ENCODE measurements around the gene ATP10A. TPM values are rescaled to one million over a fixed set of nuclear protein-coding genes. Genes with fewer than 3 reads are reported as not detected.

The ATP10A gene
- total and polyA plus RNA-seq, 7 donors, result 0.08 to 0.60 (median 0.36) TPM

DNA sequence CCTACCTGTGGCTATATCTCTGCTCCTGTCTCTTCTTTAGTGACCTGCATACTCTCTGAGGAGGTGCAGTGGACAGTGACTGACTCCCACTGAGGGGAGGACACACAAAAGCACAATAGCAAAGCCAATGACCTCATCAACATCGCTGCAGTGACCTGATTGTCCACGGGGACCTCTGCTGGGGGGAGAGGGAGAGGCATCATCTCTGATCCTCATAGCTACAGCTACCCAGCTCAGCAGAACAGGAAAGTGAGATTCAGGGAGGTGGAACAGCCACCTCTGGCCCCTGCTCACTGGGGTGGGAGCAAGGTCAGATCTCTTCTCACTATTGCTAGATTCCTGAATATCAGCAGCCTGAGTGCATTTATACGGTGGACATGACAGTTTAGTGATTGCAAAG, 179.2 kb downstream of the ATP10A start:
- Histone ChIP-seq H3K27ac (no peak overlapping the region), H3K4me1 (peaks cover 15% of the 10 kb centered on the region), H3K9me3 (no peaks in the 10 kb centered on the region), H3K27me3 (ENCODE audit: insufficient read depth in 3 of 3, low read length in 2 of 3) (no peaks in the 10 kb centered on the region), H3K4me3 (no peak overlapping the region), H3K36me3 (ENCODE audit: insufficient read depth in 1 of 2, low read depth in 1 of 2) (no peaks in the 10 kb centered on the region)
- intact Hi-C loops (cut with DNase I), result no loop called here
- TF ChIP-seq, protein P1, sequence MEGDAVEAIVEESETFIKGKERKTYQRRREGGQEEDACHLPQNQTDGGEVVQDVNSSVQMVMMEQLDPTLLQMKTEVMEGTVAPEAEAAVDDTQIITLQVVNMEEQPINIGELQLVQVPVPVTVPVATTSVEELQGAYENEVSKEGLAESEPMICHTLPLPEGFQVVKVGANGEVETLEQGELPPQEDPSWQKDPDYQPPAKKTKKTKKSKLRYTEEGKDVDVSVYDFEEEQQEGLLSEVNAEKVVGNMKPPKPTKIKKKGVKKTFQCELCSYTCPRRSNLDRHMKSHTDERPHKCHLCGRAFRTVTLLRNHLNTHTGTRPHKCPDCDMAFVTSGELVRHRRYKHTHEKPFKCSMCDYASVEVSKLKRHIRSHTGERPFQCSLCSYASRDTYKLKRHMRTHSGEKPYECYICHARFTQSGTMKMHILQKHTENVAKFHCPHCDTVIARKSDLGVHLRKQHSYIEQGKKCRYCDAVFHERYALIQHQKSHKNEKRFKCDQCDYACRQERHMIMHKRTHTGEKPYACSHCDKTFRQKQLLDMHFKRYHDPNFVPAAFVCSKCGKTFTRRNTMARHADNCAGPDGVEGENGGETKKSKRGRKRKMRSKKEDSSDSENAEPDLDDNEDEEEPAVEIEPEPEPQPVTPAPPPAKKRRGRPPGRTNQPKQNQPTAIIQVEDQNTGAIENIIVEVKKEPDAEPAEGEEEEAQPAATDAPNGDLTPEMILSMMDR (IDR thresholded peaks at IDR 0.05), result no peak
- peak in 1 of 4 donors; percentile 37 for ATAC-seq
- 83 to 92% (median 91%) methylated on average over 3 of the region's 3 CpGs for WGBS, 3 donors
- DNase-seq, result no peak

DNA sequence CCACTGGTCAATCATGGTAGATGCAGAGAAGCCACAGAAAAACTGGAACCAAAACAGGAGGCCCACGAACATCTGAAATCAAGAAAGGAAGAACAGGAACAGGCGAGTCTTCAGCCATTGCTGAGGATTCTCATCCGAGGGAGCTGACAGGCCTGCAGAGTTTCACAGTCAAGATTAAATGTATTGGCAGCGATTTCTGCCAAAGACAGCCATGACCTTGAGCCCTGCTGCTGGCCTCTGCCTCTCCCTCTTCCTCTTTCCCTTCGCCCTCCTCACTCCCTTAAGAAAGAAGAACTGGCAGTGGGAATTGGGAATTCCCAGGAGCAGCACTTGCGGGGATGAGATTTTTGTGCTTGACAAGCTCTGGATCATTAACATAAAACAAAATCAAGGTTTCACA, 179.7 kb downstream of the ATP10A start:
- TF ChIP-seq, protein P1 (IDR thresholded peaks at IDR 0.05), result no peak
- Histone ChIP-seq H3K4me1 (peaks cover 15% of the 10 kb centered on the region), H3K4me3 (no peak overlapping the region), H3K36me3 (ENCODE audit: insufficient read depth in 1 of 2, low read depth in 1 of 2) (no peaks in the 10 kb centered on the region), H3K9me3 (no peaks in the 10 kb centered on the region), H3K27ac (no peak overlapping the region), H3K27me3 (ENCODE audit: insufficient read depth in 3 of 3, low read length in 2 of 3) (no peaks in the 10 kb centered on the region)
- ATAC-seq, result no peak
- WGBS, 3 donors, result 63 to 74% (median 70%) methylated on average over 6 of the region's 6 CpGs
- intact Hi-C loops (cut with DNase I), result no loop called here
- DNase-seq, result no peak

DNA sequence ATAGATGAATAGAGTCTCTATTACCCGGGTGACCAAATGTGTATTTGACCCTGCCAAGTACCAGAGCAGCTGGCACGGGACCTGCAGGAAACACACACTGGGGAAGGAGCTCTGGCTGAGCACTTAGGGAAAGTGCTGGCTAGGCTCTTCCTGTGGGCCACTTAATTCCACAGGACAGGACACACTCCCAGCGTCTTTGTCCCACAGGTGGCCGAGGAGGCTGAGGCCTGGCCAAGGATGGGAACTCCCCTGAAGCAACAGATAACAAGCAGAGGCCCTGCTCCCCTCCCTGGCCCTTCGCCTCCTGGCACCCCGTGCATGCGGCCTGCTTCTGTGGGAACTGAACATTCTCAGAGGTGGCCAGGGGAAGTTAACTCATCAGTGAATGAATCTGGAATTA, 180.8 kb downstream of the ATP10A start:
- H3K27ac ChIP-seq, result peak overlapping the region; percentile 49
- H3K36me3 ChIP-seq (ENCODE audit: insufficient read depth in 1 of 2, low read depth in 1 of 2), result no peaks in the 10 kb centered on the region
- intact Hi-C loops (cut with DNase I), result no loop called here
- peaks cover 15% of the 10 kb centered on the region for H3K4me1 ChIP-seq
- 20 to 27% (median 23%) methylated on average over 7 of the region's 7 CpGs for WGBS, 3 donors
- H3K4me3 ChIP-seq, result no peak overlapping the region
- H3K27me3 ChIP-seq (ENCODE audit: insufficient read depth in 3 of 3, low read length in 2 of 3), result no peaks in the 10 kb centered on the region
- no peaks in the 10 kb centered on the region for H3K9me3 ChIP-seq
- peak; percentile 69 to 87 for DNase-seq
- ATAC-seq, result peak; percentile 43 to 80 (median 70)
- TF ChIP-seq, protein P1 (IDR thresholded peaks at IDR 0.05), result no peak

DNA sequence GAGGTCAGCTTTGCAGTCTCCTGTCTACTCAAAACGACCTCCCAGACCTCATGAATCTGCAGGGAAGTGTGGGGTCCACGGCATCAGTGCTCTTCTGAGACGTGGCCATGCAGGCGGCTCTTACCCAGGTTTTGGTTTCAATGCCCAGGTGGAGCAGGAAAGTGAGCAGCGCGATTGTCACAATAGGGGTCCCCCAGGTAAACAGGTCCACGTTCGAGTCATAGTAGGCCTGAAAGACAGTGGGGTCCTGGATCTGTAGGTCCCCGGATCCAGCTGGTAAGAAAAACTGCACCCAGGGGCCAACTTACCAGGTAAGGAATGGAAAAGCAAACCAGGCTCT, 182.5 kb downstream of the ATP10A start:
- Histone ChIP-seq H3K4me3 (no peak overlapping the region), H3K27me3 (ENCODE audit: insufficient read depth in 3 of 3, low read length in 2 of 3) (no peaks in the 10 kb centered on the region), H3K27ac (no peak overlapping the region), H3K9me3 (no peaks in the 10 kb centered on the region), H3K36me3 (ENCODE audit: insufficient read depth in 1 of 2, low read depth in 1 of 2) (no peaks in the 10 kb centered on the region), H3K4me1 (peaks cover 16% of the 10 kb centered on the region)
- TF ChIP-seq, protein P1 (IDR thresholded peaks at IDR 0.05), result no peak
- intact Hi-C loops (cut with DNase I), result no loop called here
- DNase-seq (no peak), ATAC-seq (no peak)
- WGBS, 3 donors, result 83 to 94% (median 86%) methylated on average over 9 of the region's 9 CpGs

DNA sequence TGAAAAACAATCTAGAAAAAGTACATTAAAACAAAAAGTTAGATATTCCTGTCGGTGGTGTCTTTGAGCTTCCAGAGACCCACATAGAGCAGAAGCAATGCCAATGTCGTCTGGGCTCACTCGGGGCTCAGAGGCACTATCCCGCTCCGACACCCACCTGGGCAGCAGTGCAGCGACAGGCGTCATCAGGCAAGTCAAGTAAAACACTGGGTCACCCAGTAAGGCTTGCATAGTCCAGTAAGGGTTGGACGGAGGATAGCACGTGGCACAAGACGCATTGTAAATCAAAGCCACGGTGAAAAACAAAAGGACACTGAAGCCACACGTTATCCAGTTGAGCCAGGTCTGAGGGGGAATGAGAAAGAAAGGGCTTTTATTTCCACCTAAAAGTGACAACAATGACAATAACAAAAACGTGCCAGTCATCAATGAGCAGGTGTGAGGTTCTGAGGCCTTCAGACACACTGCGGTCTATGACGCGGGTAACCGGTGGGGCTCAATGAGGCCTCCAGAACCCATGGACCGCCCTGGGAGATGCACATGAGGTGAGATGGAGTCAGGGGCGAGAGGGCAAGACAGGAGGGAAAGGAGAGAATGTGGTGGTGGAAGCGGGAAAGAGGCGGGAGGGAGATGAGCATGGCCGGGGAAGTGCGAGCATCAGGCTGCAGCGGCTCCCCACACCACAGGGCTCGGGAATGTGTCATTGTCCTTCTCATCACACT, 183.0 kb downstream of the ATP10A start:
- Histone ChIP-seq H3K9me3 (no peaks in the 10 kb centered on the region), H3K4me3 (no peak overlapping the region), H3K36me3 (ENCODE audit: insufficient read depth in 1 of 2, low read depth in 1 of 2) (no peaks in the 10 kb centered on the region), H3K27me3 (ENCODE audit: insufficient read depth in 3 of 3, low read length in 2 of 3) (no peaks in the 10 kb centered on the region), H3K27ac (no peak overlapping the region), H3K4me1 (peaks cover 22% of the 10 kb centered on the region)
- intact Hi-C loops (cut with DNase I), result loop anchor here in 1 of 2 donors (5.0 kb wide), 1 partner anchor 113 kb away; no protein-coding TSS in a partner anchor
- 90 to 93% (median 91%) methylated on average over 25 of the region's 25 CpGs for WGBS, 3 donors
- no peak for DNase-seq
- no peak for ATAC-seq
- TF ChIP-seq, protein P1 (IDR thresholded peaks at IDR 0.05), result no peak
